ENCODE results near the gene GRIN3B. TPM values are rescaled to one million over a fixed set of nuclear protein-coding genes. Genes with fewer than 3 reads are reported as not detected.

The GRIN3B gene
- total and polyA plus RNA-seq, 2 experiments from 2014 or later = 0.54 TPM; not detected in 1

DNA sequence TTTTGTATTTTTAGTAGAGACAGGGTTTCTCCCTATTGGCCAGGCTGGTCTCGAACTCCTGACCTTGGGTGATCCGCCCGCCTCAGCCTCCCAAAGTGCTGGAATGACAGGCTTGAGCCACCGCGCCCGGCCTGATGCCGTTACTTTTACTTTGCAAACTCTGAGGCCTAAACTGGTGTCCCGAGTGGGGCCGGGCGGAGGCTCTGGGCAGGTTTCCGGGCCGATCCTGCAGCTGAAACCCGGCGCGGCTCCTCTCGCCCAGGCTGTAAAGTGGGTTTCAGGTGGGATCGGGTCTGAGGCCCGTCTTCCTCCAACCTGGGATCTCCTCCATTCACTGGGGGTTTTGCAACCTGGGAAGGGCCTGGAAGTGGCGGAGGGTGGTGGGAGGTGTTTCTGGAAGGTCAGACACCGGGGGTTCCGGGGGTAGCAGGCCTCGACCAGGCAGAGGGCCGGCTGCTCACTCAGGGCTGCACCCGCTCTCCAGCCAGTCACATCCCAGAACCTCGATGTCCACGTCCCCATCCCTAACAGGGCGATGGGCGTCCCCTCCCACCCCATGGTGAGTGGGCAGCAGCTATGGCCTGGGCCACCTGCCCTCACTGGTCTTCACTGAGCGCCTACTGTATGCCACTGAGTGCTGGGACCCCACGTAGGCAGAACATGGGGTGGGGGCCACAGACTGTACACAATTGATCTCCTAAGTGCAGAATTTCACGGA lies 37.4 kb upstream of the GRIN3B start:
- Histone ChIP-seq H3K9me2 (ENCODE audit: insufficient read depth) (no peaks in the 10 kb centered on the region), H3K9ac (no peak overlapping the region), H3K36me3 (ENCODE audit: low read depth) (peaks cover 19% of the 10 kb centered on the region), H3F3A (ENCODE audit: insufficient read depth) (no peaks in the 10 kb centered on the region), H3K27ac (no peak overlapping the region), H3K4me2 (ENCODE audit: unreplicated experiment) (no peak overlapping the region), H3K4me3 (no peak overlapping the region), H3K27me3 (replicated peaks; ENCODE audit: insufficient read depth) (no peaks in the 10 kb centered on the region), H2AFZ (no peak overlapping the region), H3K4me1 (ENCODE audit: insufficient read depth) (peaks cover 3% of the 10 kb centered on the region; the same call in 1 of the 2 replicates), H3K9me3 (ENCODE audit: low read depth) (no peaks in the 10 kb centered on the region), H4K20me1 (ENCODE audit: insufficient read depth) (no peaks in the 10 kb centered on the region), H3K79me2 (ENCODE audit: insufficient read depth) (peaks cover 43% of the 10 kb centered on the region)
- no peak for TF ChIP-seq EZH2 (IDR thresholded peaks at IDR 0.05; ENCODE audit: insufficient read depth, poor library complexity, severe bottlenecking)
- TF ChIP-seq EZH2phosphoT487 (IDR thresholded peaks at IDR 0.05; ENCODE audit: insufficient read depth, low read depth) = no peak
- DNase-seq = no peak
- in situ Hi-C loops (cut with MboI) = no loop called here
- WGBS, 2 experiments (ENCODE audit: low coverage in 1 of 2, low lambda C conversion rate in 2 of 2, missing lambda C conversion rate in 2 of 2) = 90% methylated on average over 27 to 31 of the region's 31 CpGs

DNA sequence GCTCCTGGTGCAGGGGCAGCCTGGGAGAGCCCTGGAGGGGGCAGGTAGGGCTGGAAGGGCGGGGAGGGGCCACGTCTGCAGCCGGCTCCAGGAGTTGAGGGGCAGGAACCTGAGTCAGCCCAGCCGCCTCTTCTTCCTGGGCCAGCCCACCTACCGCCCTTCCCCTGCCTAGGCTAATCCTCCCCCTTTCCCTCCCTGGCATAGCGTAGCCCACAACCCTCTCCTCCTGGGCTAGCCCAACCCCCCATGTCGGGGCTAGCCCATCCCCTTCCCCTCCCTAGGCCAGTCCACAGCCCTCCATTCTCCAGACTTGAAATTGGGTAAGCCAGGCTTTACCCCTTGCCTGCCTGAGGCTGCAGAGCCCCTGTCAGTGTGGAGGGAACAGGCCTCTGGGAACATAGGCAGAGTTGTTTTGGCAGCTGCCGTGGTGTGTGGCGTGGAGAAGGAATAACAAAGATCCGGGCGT lies 36.7 kb upstream of the GRIN3B start:
- H3K79me2 ChIP-seq (ENCODE audit: insufficient read depth) = peaks cover 36% of the 10 kb centered on the region
- H3K36me3 ChIP-seq (ENCODE audit: low read depth) = peaks cover 22% of the 10 kb centered on the region

DNA sequence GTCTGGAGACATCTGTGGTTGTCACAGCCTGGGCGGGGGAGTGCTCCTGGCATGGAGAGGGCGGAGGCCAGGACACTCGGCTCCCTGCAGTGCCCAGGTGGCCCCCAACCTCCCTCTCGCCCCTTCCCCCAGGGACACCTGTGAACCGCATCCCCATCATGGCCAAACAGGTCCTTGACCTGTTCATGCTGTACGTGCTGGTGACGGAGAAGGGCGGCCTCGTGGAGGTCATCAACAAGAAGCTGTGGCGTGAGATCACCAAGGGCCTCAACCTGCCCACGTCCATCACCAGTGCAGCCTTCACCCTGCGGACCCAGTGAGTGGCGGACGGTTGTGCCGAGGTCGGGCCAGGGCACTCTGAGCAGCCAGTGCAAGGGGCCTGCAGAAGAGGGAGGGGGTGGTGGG lies 36.1 kb upstream of the GRIN3B start:
- no peak for DNase-seq
- no peak overlapping the region for H2AFZ ChIP-seq
- H4K20me1 ChIP-seq (ENCODE audit: insufficient read depth) = no peaks in the 10 kb centered on the region
- H3K4me3 ChIP-seq = no peak overlapping the region
- WGBS, 2 experiments (ENCODE audit: low coverage in 1 of 2, low lambda C conversion rate in 2 of 2, missing lambda C conversion rate in 2 of 2) = 93 to 97% methylated on average over 15 to 16 of the region's 16 CpGs
- H3K27me3 ChIP-seq (replicated peaks; ENCODE audit: insufficient read depth) = no peaks in the 10 kb centered on the region
- no peaks in the 10 kb centered on the region for H3F3A ChIP-seq (ENCODE audit: insufficient read depth)
- no peak overlapping the region for H3K9ac ChIP-seq
- peaks cover 30% of the 10 kb centered on the region for H3K79me2 ChIP-seq (ENCODE audit: insufficient read depth)
- no peak overlapping the region for H3K27ac ChIP-seq
- H3K4me1 ChIP-seq (ENCODE audit: insufficient read depth) = peaks cover 3% of the 10 kb centered on the region; the same call in 1 of the 2 replicates
- peaks cover 28% of the 10 kb centered on the region for H3K36me3 ChIP-seq (ENCODE audit: low read depth)
- H3K9me2 ChIP-seq (ENCODE audit: insufficient read depth) = no peaks in the 10 kb centered on the region
- no peak overlapping the region for H3K4me2 ChIP-seq (ENCODE audit: unreplicated experiment)
- in situ Hi-C loops (cut with MboI) = no loop called here
- TF ChIP-seq EZH2 (IDR thresholded peaks at IDR 0.05; ENCODE audit: insufficient read depth, poor library complexity, severe bottlenecking) (no peak), EZH2phosphoT487 (IDR thresholded peaks at IDR 0.05; ENCODE audit: insufficient read depth, low read depth) (no peak)
- no peaks in the 10 kb centered on the region for H3K9me3 ChIP-seq (ENCODE audit: low read depth)

More for the DNA sequence above, 36.7 kb upstream of the GRIN3B start:
- TF ChIP-seq EZH2 (IDR thresholded peaks at IDR 0.05; ENCODE audit: insufficient read depth, poor library complexity, severe bottlenecking) = no peak
- no peak for TF ChIP-seq EZH2phosphoT487 (IDR thresholded peaks at IDR 0.05; ENCODE audit: insufficient read depth, low read depth)
- Histone ChIP-seq H3F3A (ENCODE audit: insufficient read depth) (no peaks in the 10 kb centered on the region), H2AFZ (no peak overlapping the region), H3K9ac (no peak overlapping the region), H3K4me2 (ENCODE audit: unreplicated experiment) (no peak overlapping the region), H3K27me3 (replicated peaks; ENCODE audit: insufficient read depth) (no peaks in the 10 kb centered on the region), H3K4me3 (no peak overlapping the region), H3K4me1 (ENCODE audit: insufficient read depth) (peaks cover 3% of the 10 kb centered on the region; the same call in 1 of the 2 replicates), H3K27ac (no peak overlapping the region), H3K9me2 (ENCODE audit: insufficient read depth) (no peaks in the 10 kb centered on the region), H3K9me3 (ENCODE audit: low read depth) (no peaks in the 10 kb centered on the region), H4K20me1 (ENCODE audit: insufficient read depth) (no peaks in the 10 kb centered on the region)
- in situ Hi-C loops (cut with MboI) = no loop called here
- DNase-seq = no peak
- 90 to 95% methylated on average over 6 to 11 of the region's 11 CpGs for WGBS, 2 experiments (ENCODE audit: low coverage in 1 of 2, low lambda C conversion rate in 2 of 2, missing lambda C conversion rate in 2 of 2)

DNA sequence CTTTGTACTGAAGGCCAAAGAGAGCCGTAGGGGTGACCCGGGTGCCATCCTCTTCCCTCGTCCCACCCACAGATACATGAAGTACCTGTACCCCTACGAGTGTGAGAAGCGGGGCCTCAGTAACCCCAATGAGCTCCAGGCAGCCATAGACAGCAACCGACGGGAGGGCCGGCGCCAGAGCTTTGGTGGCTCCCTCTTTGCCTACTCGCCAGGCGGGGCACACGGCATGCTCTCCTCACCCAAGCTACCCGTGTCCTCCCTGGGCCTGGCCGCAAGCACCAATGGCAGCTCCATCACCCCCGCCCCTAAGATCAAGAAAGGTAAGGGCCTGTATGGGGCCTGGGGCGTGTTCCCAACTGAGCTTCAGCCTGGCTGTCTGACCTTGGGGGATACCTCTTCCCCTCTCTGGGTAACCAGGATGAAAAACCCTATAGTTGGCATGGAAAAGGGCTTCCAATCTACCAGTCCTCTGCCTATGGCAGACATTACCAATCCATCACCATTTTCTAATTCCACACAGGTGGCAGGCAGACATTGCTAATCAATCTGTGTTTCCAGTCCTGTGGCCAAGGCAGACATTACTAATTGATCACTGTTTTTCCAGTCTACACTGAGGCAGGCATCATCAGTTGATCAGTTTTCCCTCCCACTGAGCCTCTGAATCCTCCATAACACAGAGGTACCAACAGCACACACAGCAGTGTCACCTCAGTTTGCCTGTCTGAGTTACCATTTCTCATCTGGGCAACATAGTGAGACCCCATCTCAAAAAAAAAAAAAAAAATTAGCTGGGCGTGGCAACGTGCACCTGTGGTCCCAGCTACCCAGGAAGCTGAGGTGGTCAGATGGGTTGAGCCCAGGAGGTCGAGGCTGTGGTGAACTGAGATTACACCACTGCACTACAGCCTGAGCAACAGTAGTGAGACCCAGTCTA lies 35.2 kb upstream of the GRIN3B start:
- Histone ChIP-seq H3K9ac (no peak overlapping the region), H3K4me2 (ENCODE audit: unreplicated experiment) (no peak overlapping the region), H3K4me3 (no peak overlapping the region), H4K20me1 (ENCODE audit: insufficient read depth) (no peaks in the 10 kb centered on the region), H3F3A (ENCODE audit: insufficient read depth) (no peaks in the 10 kb centered on the region), H3K9me3 (ENCODE audit: low read depth) (no peaks in the 10 kb centered on the region), H3K27ac (no peak overlapping the region), H3K9me2 (ENCODE audit: insufficient read depth) (no peaks in the 10 kb centered on the region), H3K36me3 (ENCODE audit: low read depth) (peaks cover 36% of the 10 kb centered on the region), H3K4me1 (ENCODE audit: insufficient read depth) (peaks cover 3% of the 10 kb centered on the region; the same call in 1 of the 2 replicates), H2AFZ (no peak overlapping the region), H3K27me3 (replicated peaks; ENCODE audit: insufficient read depth) (no peaks in the 10 kb centered on the region), H3K79me2 (ENCODE audit: insufficient read depth) (peaks cover 21% of the 10 kb centered on the region)
- TF ChIP-seq EZH2 (IDR thresholded peaks at IDR 0.05; ENCODE audit: insufficient read depth, poor library complexity, severe bottlenecking) (no peak), EZH2phosphoT487 (IDR thresholded peaks at IDR 0.05; ENCODE audit: insufficient read depth, low read depth) (no peak)
- DNase-seq = peak; percentile 26
- 97 to 99% methylated on average over 19 of the region's 19 CpGs for WGBS, 2 experiments (ENCODE audit: low coverage in 1 of 2, low lambda C conversion rate in 2 of 2, missing lambda C conversion rate in 2 of 2)
- in situ Hi-C loops (cut with MboI) = no loop called here
